Measurements from ENCODE around the gene GSG1L2.

GSG1L2 gene

DNA sequence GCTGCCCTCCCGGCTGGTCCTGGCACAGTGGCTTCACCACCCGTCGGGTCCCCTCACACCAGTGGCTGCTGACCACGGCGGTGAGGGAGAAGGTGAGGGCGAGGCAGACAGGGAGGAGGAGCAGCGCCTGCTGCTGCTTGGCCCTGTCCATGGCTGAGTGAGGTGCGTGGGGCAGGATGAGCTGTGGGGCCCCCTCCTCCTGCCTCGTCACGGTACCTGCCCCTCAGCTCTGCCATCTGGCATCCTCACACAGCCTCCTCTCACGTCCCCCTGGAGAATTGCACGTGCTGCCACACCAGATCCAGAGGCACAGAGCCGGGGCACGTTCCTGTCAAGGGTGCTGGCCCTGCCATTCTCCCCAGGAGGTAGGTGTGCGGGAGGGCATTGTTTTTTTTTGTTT, at the start of gene GSG1L2:
TSS of gene GSG1L2 (minus strand) at position 159 of the 400 bp plus-strand sequence. CDS start at position 151, 8 bp downstream.
- no peak for DNase-seq (ENCODE audit: low spot score)

DNA sequence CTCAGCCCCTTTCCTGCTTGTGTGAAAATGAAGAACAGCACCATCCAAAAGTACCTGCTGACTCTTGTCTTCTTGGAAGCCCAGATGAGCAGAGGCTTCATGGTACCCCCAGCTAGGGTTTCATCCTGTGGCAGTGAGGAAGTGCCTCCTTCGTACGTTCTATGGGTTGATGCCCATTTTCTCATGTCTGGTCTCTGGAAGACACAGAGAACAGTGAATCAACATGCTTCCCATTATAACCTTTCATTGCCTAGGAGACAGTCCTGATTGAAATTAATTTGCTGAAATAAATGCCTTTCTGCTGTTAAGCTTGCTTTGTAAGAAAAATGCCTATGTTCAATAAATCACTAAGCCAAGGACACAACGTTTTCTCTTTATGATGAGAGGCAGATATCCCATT, 46.7 kb upstream of the GSG1L2 start:
- DNase-seq (ENCODE audit: low spot score), result no peak

DNA sequence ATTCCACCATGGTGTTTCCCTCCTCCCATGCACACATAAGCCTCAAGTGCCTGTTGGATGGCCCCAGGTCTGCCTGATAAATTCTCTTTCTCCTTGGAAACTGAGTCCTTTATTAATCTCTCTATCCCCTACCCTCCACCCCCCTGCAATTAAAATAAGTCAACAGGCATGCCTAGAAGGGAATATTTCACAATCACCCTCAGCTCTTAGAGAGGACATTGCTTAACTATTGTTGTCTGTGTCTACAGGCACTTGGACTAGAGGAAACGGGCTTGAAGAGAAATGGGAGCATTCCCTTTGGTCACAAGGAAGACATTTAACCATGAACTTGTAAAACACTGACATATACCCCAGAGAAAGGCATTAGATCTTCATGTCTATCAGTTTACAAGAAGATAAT, 43.7 kb upstream of the GSG1L2 start:
- DNase-seq (ENCODE audit: low spot score), result no peak

DNA sequence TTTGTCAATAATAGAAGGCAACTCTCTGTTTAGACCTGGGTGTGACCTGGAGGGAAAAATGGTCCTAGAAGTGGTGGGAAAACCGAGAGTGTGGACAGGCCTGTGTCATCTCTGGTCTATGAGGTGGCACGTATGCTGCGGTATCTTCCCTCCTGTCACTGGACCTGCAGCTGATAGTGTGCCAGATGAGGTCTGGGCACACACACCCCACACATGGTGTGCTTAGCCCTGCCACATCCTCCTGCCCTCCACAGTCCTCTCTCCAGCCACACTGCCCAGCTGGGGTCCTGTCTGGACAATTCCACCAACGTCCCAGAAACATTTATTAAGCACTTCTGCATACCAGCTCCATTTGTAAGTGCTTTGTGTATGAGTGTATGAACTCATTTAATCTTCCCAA, 41.1 kb upstream of the GSG1L2 start:
- DNase-seq (ENCODE audit: low spot score), result no peak

DNA sequence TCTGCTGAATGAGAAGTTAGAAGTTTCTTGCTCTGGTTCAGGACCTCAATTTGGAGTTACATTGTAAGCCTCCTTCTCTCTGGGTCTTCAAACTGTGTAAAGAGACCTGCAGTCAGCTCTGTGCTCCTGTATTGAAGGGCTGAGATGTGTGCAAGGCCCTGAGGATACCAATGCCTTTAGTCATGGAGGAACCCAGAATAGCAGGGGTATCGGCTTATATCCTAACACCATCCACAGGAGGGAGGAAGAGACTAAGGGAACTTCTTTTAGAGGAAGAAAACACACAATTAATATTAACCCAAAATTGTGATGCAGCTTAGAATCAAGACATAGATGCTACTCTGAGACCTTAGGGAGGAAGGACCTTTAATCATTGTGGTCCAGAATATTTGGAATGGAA, 40.3 kb upstream of the GSG1L2 start:
- DNase-seq (ENCODE audit: low spot score), result no peak

DNA sequence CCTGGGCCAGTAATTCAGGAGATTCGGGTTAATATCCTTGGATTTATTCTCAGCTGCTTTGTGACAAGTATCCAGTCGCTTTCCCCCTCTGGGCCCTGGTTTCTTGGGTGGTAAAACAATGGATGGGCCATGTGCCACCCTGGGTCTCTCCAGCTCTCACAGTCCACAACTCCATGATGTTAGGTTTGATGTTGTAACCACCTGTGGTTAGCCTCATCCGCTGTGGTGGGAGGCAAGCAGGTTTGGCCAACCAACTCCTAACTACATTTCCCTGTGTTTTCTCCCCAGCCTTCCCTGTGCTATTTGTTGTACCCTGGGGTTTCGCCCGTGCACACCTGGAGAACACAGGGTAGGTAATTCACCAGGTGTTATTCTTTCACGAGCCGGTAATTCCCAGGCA, 39.0 kb upstream of the GSG1L2 start:
- DNase-seq (ENCODE audit: low spot score), result no peak

DNA sequence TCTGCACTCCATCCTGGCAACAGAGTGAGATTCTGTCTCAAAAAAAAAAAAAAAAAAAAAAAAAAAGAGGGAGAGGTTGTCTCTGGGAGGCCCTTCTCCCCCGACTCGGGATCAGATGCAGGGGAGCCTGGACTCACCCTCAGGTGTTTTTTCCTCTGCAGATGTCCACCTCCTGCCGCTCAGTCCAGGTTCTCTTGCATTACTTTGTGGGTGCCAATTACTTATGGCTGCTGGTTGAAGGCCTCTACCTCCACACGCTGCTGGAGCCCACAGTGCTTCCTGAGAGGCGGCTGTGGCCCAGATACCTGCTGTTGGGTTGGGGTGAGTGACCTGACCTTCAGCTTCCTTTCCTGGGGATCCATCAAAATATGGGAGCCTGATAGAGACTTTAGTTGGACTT, 37.9 kb upstream of the GSG1L2 start:
- no peak for DNase-seq (ENCODE audit: low spot score)

DNA sequence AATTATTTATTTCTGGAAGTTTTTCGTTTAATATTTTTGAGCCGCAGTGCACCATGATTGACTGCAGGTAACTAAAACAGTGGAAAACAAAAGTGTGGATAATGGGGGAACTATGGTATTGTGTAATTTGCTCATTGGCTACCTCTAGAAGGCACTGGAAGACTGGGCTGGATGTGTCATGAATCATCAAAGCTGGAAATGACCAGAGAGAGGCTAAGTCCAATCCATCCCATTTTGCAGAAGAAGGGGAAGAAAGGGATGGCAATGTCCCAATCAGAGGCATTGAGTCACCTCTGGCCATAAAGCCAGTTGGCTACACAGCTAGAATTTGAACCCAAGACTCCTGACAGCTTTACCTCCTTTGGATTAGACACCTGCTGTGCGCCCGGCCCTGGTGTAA, 33.2 kb upstream of the GSG1L2 start:
- no peak for DNase-seq (ENCODE audit: low spot score)

DNA sequence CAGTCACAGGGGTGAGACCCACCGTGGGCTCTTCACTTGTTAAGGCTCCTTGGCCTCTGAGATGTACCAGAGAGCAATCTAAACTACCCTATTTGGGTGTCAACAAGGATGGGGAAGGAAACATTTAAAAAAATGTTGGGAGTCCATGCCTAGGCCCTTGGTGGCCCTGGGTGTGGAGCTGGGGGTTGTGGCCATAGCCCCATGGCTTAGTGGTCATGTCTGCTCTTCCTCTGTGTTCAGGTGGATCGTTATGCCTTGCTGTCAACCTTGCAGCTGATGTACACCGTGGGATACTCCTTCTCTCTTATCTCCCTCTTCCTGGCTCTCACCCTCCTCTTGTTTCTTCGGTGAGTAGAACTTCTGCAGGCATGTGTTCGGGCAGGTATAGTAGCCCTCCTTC, 32.4 kb upstream of the GSG1L2 start:
- no peak for DNase-seq (ENCODE audit: low spot score)

DNA sequence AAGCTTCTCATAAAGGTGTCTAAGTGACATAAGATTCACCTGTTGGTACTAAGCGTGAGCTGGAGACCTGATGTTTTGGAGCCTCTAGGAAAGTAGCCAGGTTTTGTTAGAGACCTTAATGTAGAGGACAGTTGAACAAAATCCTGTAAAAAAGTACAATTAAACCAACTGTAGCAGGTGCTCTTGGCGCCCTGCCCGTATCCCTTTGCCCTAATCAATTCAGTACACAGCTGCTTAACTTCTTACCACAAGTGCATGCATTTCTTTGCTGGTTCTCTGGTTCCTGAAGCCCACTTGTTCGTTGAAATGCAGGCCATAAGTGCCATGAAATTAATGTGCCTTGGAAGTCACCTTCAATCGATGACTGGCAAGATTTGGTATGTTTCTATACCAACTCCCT, 28.3 kb upstream of the GSG1L2 start:
- DNase-seq (ENCODE audit: low spot score), result no peak

DNA sequence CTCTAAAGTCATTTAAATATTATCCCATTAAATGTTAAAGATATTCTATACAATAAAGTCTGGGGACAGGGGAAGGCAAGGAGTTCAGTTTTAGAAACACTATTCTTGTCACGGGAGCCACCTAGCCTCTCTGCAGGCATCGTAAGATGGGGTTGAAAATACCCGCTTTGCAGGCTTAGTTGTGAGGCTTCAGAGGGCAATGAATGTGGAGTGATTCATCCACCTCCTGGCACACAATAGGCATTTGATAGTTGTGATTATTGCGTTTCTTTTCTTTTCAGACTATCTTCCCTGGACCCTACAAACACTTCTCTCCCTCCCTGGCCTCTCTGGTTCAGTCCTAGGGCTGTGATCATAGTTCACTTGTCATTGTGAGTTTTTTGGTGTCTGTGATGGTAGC, 23.4 kb upstream of the GSG1L2 start:
- peak; percentile 18 for DNase-seq (ENCODE audit: low spot score)

DNA sequence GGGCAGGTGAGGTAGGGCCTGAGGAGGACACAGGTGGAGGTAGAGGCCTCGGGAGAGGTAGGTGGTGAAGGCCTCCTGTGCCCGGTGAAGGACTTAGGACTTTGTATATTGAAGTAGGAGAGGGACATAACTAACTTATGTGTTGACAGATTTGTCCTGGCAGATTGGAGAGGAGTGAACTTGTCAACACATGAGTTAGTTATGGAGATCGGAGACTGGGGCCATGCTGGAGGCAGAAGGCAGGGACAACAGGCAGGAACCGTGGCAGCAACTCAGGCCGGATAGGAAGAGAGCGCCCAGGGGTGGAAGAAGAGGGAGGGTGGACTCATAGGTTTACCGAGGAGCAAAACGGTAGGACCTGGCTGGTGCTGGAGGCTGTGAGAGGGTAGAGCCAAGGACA, 22.3 kb upstream of the GSG1L2 start:
- no peak for DNase-seq (ENCODE audit: low spot score)

DNA sequence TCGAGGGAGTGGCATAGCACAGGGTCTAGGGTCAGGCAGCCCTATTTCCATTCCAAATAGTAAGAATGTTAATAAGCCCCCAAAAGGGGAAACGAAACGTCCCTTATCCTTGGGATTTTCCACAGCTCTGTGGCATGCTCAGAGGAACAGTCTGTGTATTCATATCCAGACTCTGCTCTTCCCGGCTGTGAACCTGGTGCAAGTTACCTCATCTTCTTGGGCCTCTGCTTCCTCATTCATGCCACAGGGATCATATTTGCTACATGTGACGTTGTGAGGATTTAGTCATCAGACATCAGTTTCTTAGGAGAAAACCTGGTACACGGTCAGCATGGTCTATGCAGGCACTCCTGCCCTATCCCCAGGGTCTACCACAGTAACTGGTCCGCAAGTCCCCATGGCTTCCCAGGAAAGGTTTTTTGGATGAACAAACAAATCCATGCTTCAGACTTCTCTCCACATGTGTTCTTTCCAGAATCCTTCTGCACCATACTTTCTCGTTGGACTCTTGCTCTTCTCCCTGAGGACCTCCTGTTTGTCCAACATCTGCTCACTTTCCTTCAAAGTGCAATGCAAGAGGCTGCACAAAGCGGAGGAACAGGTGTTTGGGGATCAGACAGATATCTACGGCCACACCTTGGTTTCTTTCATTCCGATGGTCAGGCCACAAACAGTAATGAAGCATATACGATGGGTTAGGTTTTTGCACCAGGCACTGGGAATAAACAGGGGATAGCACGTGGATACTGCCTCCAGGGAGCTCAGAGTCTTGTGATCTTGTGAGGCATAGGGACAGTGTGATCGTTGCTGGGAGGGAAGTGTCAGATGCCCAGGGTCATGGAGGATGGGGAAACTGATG, 21.5 kb upstream of the GSG1L2 start:
- DNase-seq (ENCODE audit: low spot score), result no peak

DNA sequence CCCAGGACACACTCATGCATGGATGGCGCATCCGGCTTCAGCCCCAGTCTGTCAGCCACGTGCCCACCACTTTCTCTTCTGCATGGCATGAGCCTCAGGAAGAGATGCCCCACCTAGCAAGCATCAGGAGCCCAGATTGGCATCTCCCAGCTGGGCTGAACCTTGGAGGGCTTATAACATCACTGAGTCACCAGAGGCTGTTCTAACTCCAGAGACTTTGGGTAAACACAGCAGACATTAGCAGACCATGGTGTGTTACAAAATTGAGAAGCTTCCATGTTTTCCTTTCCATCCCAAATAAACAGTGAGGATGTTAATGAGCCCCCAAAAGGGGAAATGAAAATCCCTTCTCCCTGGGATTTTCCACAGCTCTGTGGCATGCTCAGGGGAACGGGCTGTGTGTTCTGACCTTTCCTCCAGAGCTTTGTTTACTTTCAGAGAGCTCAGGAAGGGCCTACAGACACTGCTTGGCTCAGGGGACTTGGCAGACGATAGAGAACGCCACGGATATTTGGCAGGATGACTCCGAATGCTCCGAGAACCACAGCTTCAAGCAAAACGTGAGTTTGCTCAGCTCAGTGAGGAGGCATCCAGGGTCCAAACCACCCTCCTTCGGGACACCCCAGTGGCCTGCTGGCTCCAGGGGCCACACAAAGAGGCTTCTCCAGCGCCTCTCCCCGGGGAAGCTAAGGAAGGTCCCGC, 20.3 kb upstream of the GSG1L2 start:
- DNase-seq (ENCODE audit: low spot score), result no peak

DNA sequence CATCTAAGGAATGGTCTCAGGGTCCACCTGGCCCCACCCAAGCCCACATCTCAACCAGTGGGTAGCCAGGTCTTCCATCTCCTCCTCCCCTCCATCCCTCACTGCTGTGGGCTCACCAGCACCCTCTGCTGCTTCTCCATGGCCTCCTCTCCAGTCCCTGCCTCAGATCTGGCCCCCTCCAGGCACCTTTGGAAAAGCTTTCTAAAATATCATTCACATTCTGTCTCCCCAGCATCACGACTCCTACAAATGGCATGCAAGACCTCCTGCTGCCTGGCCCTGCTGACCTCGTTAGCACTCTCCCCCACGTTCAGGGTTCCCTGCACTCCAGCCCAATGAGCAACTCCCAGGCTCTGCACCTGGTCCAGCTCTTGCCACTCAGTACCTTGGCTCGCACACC, 17.6 kb upstream of the GSG1L2 start:
- DNase-seq (ENCODE audit: low spot score), result no peak

DNA sequence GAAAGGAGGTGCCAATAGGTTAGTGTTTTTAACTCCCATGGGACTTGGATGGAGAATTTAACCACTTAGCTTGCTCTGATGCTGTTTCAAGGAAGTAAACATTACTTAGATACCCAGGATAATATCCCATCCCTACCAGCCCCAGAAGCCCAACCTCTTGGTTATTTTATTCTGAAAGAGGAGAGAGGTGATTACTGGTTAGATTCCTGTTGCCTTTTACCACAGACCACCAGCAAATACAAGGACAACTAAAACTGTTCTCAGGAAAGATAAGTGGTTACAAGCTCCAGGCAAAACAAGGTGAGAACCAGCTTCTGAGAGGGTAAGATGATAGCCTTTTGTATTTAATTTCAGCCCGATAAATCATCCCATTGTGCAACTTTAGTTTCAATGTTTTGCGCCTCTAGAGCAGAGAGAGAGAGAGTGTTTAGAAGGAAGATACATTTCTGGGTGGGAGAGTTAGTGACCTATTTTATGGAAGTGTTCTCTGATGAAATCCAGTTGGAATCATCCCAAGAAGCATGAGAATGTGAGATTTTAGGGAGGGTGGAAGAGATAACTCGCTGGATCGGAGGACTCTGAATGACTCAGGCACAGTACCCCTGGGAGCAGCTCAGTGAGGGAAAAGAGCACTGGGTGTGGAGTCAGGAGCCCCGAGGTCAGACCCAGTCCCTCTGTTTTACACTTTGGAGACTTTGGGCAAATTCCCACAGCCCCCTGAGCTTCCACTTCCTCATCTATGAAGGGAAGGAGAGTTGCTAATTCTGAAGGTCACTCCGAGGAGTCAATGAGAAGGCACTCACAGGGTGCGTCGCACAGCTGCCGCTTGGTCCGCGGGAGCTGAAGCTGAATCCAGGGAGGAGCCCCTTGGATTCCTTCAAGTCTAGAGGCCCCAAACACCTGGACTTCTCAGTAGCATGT, 15.9 kb upstream of the GSG1L2 start:
- no peak for DNase-seq (ENCODE audit: low spot score)

DNA sequence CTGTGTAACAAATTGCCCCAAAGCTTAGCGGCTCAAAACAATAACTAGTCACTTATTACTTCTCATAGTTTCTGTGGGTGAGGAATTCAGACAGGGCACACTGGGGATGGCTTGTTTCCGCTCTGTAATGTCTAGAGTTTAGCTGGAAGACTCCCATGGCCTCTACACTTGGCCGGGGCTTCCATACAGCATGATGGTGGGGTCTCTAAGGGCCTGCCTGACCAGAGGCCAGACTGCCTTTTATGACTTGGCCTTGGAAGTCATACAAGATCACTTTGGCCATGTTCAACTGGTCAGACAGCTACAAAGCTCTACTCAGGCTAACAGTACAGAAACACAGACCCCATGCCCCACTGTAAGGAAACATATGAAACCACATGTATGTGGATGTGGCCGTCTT, 12.0 kb upstream of the GSG1L2 start:
- no peak for DNase-seq (ENCODE audit: low spot score)

DNA sequence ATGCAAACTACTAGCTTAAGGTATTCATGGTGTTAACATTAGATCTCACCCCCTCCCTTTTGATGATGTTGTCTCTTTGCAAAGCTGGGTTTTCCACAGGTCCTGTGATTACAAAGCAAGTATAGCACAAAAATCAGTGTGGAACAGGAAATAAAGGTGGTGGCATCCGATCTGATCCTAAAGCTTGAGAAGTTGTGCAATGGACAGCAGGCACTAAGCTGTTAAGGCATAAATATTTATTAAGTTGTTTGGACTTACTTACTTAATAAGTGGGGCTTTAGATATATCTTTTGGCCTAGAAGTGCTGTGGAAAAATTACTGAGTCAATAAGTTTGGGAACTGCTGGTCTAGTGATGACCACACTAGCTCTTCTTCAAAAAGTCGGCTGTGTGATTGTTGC, 8.8 kb upstream of the GSG1L2 start:
- DNase-seq (ENCODE audit: low spot score), result no peak

DNA sequence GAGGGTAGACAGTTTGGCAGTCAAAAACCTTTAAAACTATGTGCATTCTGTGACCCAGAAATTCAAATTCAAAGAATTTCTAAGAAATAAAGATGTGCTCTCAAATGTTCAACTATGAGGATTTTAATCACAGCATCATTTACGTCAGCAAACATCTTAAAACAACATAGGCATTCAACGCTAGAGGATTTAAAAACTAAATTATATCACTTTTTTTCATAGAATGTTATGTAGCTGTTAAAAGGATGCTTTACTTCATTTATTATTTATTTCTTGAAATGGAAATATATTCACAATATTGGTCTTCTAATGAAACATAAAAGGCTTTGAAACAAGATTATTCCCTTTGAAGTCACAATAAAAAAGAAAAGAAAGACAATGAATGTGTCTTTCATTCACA, 7.5 kb upstream of the GSG1L2 start:
- no peak for DNase-seq (ENCODE audit: low spot score)

DNA sequence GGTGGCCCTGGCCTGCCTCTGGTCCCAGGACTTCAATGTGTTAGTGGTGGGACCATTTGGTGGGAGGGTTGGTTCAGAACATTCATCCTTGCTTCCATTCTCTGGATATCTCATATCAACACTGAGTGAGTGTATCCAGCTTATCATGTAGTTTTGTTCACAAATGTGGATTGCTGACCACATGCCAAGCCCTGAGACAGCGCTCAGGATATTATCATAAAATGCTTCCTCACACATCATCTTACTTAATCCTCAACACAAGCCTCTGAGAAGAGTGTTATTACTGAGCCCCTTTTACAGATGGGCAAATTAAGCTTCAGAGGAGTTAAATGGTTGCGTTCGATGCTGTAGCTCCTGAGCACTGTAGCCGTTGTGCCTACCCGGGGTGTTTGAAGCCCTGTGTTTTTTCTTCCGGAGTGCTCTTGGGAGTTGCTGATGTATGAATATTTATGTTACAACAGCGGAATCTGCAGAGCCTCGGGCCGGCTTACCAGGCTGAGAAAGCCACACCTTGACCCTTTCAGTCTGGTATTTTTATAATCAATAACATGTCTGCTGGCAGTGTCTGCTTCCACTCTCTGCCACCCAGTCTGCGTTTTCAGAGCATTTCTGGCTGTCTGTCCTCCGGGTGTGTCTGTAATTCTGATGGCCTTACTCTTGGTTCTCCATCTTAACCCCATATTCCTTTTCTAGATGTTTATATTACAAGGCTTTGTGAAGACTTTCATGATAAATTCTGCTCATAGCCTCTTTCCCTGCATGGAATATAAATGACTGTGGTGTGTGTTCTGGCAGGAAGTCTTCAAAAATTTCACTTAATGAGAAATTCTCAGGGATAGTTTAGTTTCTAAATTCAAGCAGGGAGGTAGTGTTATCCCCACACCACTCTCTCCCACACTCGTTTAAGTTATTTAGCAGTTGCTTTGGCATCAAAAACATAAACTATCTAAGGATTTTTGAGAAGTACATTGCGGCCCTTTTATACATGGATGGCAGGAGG, 6.7 kb upstream of the GSG1L2 start:
- DNase-seq (ENCODE audit: low spot score), result no peak

DNA sequence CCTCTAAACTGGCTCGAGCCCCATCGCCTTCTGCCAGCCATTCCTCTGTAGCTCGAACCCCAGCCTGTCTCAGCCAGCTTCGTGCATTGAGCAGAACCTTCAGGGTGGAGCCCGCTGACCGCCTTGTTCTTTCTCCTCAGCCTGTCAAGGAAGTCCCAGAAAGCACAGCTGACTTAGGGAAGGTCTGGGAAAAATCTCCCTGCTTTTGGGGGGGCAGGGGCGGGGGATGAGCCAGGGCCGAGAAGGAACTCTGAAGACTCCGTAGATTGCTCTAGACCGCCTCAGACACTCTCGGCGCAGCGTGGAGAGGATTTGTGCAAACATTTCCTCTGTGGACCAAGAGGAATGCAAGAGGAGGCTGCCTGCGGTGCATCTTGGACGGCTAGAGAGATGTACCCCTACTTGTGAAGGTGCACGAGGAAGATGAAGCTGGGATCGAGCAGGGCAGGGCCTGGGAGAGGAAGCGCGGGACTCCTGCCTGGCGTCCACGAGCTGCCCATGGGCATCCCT, 3.8 kb upstream of the GSG1L2 start, which contains the start of gene GLP2R:
TSS of gene GLP2R (plus strand) at position 284 of the 510 bp plus-strand sequence. CDS start at position 424, 140 bp downstream.
- no peak for DNase-seq (ENCODE audit: low spot score)
